GM13977 (cell line): ENCODE data around the gene SHISA7.

Source experiments
- DNase-seq: peaks from one replicate; pipeline ENCODE4 v3.0.0; 2012; ENCODE audit warnings: low spot score
- in situ Hi-C: fragments of 300-500 bp; cut with MboI; formaldehyde crosslinking; loops from one replicate; pipeline ENCODE4 v1.12.0; 2022; ENCODE audit warnings: low sequenced_read_pairs, low pct_unique_long_range_greater_than_20kb, mixed read lengths, inconsistent platforms; ENCODE audit not compliant: unreplicated experiment
- TF ChIP-seq, protein P1 (sequence below): IDR thresholded peaks from 2 replicates; pipeline ENCODE4 v1.5.1; 2012; ENCODE audit warnings: mild to moderate bottlenecking, control low read depth; ENCODE audit not compliant: insufficient read depth; ENCODE audit errors: extremely low read depth, missing control alignments

Gene SHISA7

DNA sequence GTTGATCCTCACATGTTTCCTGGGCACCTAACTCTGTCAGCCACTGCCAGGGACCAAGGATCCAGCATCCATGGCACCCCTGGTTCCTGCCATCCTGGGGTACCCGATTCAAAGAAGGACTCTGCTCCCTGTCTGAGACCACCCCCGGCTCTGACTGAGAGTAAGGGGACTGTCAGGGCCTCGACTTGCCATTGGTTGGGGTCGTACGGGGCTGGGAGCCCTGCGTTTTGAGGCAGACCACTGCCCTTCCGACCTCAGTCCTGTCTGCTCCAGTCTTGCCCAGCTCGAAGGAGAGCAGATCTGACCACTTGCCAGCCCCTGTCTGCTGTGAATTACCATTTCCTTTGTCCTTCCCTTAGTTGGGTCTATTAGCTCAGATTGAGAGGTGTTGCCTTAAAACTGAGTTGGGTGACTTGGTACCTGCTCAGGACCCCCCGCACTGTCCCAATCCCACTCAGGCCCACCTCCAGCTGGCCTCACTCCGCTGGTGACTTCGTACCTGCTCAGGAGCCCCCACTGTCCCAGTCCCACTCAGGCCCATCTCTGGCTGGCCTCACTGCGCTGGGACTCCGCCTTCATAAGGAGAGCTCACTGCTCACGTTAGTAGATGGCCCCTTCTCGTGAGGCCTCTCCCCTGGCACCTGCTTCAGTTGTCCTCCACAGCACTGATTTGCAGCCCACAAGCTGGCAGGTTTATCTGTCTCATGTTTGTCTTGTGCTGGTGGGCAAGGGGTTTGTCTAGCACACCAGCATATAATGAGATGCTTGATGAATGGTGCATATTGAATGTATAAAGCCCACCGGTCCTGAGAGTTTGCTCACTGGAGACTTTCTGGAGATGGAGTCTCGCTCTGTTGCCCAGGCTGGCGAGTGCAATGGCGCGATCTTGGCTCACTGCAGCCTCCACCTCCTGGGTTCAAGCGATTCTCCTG, 53.4 kb downstream of the SHISA7 start:
- in situ Hi-C loops, result no loop called here
- DNase-seq, result no peak
- TF ChIP-seq, protein P1, sequence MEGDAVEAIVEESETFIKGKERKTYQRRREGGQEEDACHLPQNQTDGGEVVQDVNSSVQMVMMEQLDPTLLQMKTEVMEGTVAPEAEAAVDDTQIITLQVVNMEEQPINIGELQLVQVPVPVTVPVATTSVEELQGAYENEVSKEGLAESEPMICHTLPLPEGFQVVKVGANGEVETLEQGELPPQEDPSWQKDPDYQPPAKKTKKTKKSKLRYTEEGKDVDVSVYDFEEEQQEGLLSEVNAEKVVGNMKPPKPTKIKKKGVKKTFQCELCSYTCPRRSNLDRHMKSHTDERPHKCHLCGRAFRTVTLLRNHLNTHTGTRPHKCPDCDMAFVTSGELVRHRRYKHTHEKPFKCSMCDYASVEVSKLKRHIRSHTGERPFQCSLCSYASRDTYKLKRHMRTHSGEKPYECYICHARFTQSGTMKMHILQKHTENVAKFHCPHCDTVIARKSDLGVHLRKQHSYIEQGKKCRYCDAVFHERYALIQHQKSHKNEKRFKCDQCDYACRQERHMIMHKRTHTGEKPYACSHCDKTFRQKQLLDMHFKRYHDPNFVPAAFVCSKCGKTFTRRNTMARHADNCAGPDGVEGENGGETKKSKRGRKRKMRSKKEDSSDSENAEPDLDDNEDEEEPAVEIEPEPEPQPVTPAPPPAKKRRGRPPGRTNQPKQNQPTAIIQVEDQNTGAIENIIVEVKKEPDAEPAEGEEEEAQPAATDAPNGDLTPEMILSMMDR, result no peak

DNA sequence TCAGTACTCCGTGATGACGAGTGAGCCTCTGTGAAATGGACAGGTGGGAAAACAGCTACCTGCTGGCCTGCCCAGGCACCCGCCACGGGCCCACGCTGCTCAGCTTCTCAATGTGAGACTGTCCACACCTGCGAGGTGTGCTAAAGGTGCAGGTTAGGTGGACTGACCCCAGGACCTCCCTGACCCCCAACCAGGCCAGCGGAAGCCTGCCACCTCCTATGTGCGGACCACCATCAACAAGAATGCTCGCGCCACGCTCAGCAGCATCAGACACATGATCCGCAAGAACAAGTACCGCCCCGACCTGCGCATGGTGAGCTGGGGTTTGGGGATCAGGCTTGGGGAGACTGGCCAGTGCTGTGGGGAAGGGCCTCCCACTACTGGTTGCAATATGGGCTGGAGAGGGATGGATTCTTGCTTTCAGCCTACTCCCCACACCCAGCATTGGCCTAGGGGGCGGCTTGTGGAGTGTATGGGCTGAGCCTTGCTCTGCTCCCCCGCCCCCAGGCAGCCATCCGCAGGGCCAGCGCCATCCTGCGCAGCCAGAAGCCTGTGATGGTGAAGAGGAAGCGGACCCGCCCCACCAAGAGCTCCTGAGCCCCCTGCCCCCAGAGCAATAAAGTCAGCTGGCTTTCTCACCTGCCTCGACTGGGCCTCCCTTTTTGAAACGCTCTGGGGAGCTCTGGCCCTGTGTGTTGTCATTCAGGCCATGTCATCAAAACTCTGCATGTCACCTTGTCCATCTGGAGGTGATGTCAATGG, 55.2 kb downstream of the SHISA7 start:
- in situ Hi-C loops, result no loop called here
- no peak for DNase-seq
- TF ChIP-seq, protein P1, result no peak

GRCh38 chr19:55386493-55386971, 56.6 kb downstream of the SHISA7 start:
- TF ChIP-seq, protein P1, result no peak
- in situ Hi-C loops, result no loop called here
- DNase-seq, result no peak

DNA sequence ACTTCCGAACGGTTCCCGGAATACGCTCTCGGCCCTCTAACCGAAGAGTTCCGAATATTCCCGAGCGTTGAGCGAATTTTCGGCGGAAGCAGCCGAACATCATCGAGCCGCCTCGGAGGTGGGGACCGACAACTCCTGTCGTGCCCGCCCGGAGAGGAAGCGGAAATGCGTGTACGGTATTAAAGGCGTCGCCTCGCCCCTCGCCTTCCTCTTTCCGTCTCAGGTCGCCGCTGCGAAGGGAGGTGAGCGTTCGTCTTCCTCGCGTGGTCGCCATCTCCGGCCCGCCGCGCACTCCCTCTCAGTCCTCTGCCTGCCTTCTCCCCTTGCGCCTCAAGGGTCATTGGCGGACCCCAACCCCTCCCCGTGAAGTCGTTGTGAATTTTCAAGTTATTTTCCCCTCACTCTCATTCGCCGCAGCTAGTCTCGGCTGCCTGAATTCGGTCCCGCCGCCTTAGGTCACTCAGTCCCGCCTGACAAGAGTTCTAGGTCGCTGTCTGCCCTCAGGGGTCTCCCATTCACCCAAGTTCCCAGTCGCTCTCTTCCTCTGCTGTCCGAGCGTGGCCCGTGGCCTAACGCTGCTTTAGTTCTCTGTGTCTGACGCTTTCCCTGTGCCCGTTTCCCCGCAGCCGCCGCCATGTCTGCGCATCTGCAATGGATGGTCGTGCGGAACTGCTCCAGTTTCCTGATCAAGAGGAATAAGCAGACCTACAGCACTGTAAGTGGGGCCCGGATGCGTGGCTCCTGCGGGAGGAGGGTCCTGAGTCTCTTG, 57.2 kb downstream of the SHISA7 start, which contains the start of gene RPL28:
Gene RPL28, plus strand, starts transcription at position 209 of the 769 bp plus-strand sequence. Its CDS starts 426 bp downstream, at position 635.
- in situ Hi-C loops, result no loop called here

GRCh38 chr19:55384920-55385723, 58.0 kb downstream of the SHISA7 start:
- peak; percentile 98 for DNase-seq
- in situ Hi-C loops, result no loop called here
- TF ChIP-seq, protein P1, result no peak

More for the DNA sequence above, 57.2 kb downstream of the SHISA7 start, which contains the start of gene RPL28:
- peak; percentile 98 for DNase-seq
- TF ChIP-seq, protein P1, result no peak
